HEK293 (cell line): ENCODE measurements around the gene RAP1GAP.

Source experiments
- CTCF ChIA-PET: fragments of 350-600 bp; formaldehyde crosslinking; extraction: SDS; loops from one replicate; lab custom pipeline; 2021; ENCODE audit warnings: antibody characterized with exemption; lab: Yijun Ruan, JAX
- POLR2A ChIA-PET: fragments of 300-600 bp; formaldehyde crosslinking; extraction: SDS; loops from one replicate; lab custom pipeline; 2020; ENCODE audit warnings: antibody characterized with exemption, inconsistent platforms; lab: Yijun Ruan, JAX
- H3K27ac ChIP-seq: fragments of 200-500 bp; sonication (Bioruptor generic); 2 replicates; pipeline ENCODE4 v1.5.1; 2014; ENCODE audit warnings: low read depth, low read length, control low read depth, inconsistent platforms; ENCODE audit errors: extremely low read depth
- H3K36me3 ChIP-seq, 2 experiments: fragments of 200-500 bp in 1 of 2; sonication (Bioruptor generic) in 1 of 2; 1 replicate in 1 of 2; 2 replicates in 1 of 2; pipeline ENCODE4 v1.5.1; 2014 to 2017; ENCODE audit warnings: inconsistent platforms in 2 of 2, low read length in 2 of 2; ENCODE audit not compliant: control insufficient read depth in 2 of 2, insufficient read depth in 1 of 2
- H3K4me1 ChIP-seq: fragments of 200-500 bp; sonication (Bioruptor generic); 2 replicates; pipeline ENCODE4 v1.5.1; 2014; ENCODE audit warnings: mild to moderate bottlenecking, low read length, inconsistent platforms; ENCODE audit not compliant: control insufficient read depth, insufficient read depth
- H3K4me3 ChIP-seq: 2 replicates; pipeline ENCODE4 v1.5.1; 2011; ENCODE audit warnings: low read depth, mild to moderate bottlenecking, control low read depth, low read length, moderate library complexity
- H3K9me3 ChIP-seq: fragments of 200-500 bp; sonication (Bioruptor generic); 2 replicates; pipeline ENCODE4 v1.5.1; 2014; ENCODE audit warnings: low read depth, low read length, inconsistent platforms; ENCODE audit not compliant: control insufficient read depth, insufficient read depth
- GLI2 ChIP-seq: fragments of 450-650 bp; formaldehyde crosslinking; IDR thresholded peaks from 2 replicates; pipeline ENCODE4; 2017; ENCODE audit warnings: missing biosample characterization, missing genetic modification characterization, low read depth, borderline replicate concordance
- KLF1 ChIP-seq: fragments of 450-650 bp; formaldehyde crosslinking; IDR thresholded peaks from 2 replicates; pipeline ENCODE4 v1.5.1; 2016; ENCODE audit warnings: missing biosample characterization, missing genetic modification characterization
- MYNN ChIP-seq: fragments of 450-650 bp; formaldehyde crosslinking; IDR thresholded peaks from 2 replicates; pipeline ENCODE4 v1.5.1; 2016; ENCODE audit warnings: missing biosample characterization, missing genetic modification characterization, borderline replicate concordance
- SCRT2 ChIP-seq: fragments of 450-650 bp; formaldehyde crosslinking; IDR thresholded peaks from 2 replicates; pipeline ENCODE4 v1.5.1; 2016; ENCODE audit warnings: missing biosample characterization, missing genetic modification characterization
- SP2 ChIP-seq: fragments of 450-650 bp; formaldehyde crosslinking; IDR thresholded peaks from 2 replicates; pipeline ENCODE4 v1.5.1; 2016; ENCODE audit warnings: missing biosample characterization, missing genetic modification characterization
- SP3 ChIP-seq: fragments of 450-650 bp; formaldehyde crosslinking; IDR thresholded peaks from 2 replicates; pipeline ENCODE4 v1.5.1; 2016; ENCODE audit warnings: missing biosample characterization, missing genetic modification characterization
- YY1 ChIP-seq: fragments of 450-650 bp; formaldehyde crosslinking; IDR thresholded peaks from 2 replicates; pipeline ENCODE4 v1.5.1; 2018; ENCODE audit warnings: missing biosample characterization, missing genetic modification characterization
- ZBTB17 ChIP-seq: fragments of 450-650 bp; formaldehyde crosslinking; IDR thresholded peaks from 2 replicates; pipeline ENCODE4 v1.5.1; 2016; ENCODE audit warnings: missing biosample characterization, missing genetic modification characterization
- ZFP3 ChIP-seq: fragments of 450-650 bp; formaldehyde crosslinking; IDR thresholded peaks from 2 replicates; pipeline ENCODE4 v1.5.1; 2016; ENCODE audit warnings: low read depth, missing biosample characterization, missing genetic modification characterization
- ZNF146 ChIP-seq: fragments of 450-650 bp; formaldehyde crosslinking; IDR thresholded peaks from 2 replicates; pipeline ENCODE4 v1.5.1; 2016; ENCODE audit warnings: missing biosample characterization, missing genetic modification characterization
- ZNF548 ChIP-seq: fragments of 450-650 bp; formaldehyde crosslinking; IDR thresholded peaks from 2 replicates; pipeline ENCODE4 v1.5.1; 2016; ENCODE audit warnings: missing biosample characterization, missing genetic modification characterization
- ZNF561 ChIP-seq: fragments of 450-650 bp; IDR thresholded peaks from 2 replicates; pipeline ENCODE4 v1.5.1; 2018; ENCODE audit warnings: missing biosample characterization, missing genetic modification characterization, borderline replicate concordance
- ZNF585B ChIP-seq: fragments of 450-650 bp; formaldehyde crosslinking; IDR thresholded peaks from 2 replicates; pipeline ENCODE4 v1.5.1; 2016; ENCODE audit warnings: missing biosample characterization, missing genetic modification characterization
- ZNF621 ChIP-seq: fragments of 450-650 bp; formaldehyde crosslinking; IDR thresholded peaks from 2 replicates; pipeline ENCODE4 v1.5.1; 2017; ENCODE audit warnings: missing biosample characterization, missing genetic modification characterization
- ZNF777 ChIP-seq: fragments of 450-650 bp; formaldehyde crosslinking; IDR thresholded peaks from 2 replicates; pipeline ENCODE4 v1.5.1; 2017; ENCODE audit warnings: missing biosample characterization, missing genetic modification characterization, borderline replicate concordance
- TF ChIP-seq, protein P1 (sequence below): fragments of 450-650 bp; formaldehyde crosslinking; IDR thresholded peaks from 2 replicates; pipeline ENCODE4 v1.5.1; 2016; ENCODE audit warnings: missing biosample characterization, missing genetic modification characterization
- TF ChIP-seq, protein P2 (sequence below): fragments of 450-650 bp; IDR thresholded peaks from 2 replicates; pipeline ENCODE4 v1.5.1; 2018; ENCODE audit warnings: missing biosample characterization, missing genetic modification characterization
- TF ChIP-seq, protein P3 (sequence below): fragments of 450-650 bp; formaldehyde crosslinking; IDR thresholded peaks from 2 replicates; pipeline ENCODE4; 2016; ENCODE audit warnings: missing biosample characterization, missing genetic modification characterization

RAP1GAP gene

DNA sequence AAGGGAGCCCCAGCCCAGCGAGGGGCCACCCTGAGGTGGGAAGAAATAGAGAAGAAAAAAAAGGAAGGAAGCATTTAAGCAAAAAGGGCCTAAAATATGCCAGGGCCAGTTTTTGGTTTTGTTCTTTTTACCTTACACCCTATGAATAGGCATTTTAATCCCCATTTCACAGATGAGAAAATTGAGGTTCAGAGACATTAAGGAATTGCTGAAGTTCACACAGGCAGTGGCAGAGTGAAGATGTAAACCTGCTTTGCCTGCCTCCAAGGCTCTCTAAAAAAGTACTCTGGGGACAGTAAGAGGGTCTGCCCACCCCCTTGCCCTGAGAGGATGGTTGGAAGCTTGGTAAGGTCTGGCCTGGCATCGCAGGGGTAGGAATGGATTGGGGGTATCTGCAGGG is 19.8 kb downstream of the RAP1GAP start (continued):
- TF ChIP-seq, protein P1, sequence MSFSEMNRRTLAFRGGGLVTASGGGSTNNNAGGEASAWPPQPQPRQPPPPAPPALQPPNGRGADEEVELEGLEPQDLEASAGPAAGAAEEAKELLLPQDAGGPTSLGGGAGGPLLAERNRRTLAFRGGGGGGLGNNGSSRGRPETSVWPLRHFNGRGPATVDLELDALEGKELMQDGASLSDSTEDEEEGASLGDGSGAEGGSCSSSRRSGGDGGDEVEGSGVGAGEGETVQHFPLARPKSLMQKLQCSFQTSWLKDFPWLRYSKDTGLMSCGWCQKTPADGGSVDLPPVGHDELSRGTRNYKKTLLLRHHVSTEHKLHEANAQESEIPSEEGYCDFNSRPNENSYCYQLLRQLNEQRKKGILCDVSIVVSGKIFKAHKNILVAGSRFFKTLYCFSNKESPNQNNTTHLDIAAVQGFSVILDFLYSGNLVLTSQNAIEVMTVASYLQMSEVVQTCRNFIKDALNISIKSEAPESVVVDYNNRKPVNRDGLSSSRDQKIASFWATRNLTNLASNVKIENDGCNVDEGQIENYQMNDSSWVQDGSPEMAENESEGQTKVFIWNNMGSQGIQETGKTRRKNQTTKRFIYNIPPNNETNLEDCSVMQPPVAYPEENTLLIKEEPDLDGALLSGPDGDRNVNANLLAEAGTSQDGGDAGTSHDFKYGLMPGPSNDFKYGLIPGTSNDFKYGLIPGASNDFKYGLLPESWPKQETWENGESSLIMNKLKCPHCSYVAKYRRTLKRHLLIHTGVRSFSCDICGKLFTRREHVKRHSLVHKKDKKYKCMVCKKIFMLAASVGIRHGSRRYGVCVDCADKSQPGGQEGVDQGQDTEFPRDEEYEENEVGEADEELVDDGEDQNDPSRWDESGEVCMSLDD = no peak
- TF ChIP-seq SP2 (no peak), ZBTB17 (tag by site-specific recombination) (no peak), MYNN (tag by site-specific recombination) (no peak), ZNF777 (no peak), YY1 (tag by site-specific recombination) (no peak), ZFP3 (tag by site-specific recombination) (no peak), SP3 (tag by site-specific recombination) (no peak), ZNF146 (no peak), GLI2 (no peak), ZNF621 (tag by site-specific recombination) (no peak), KLF1 (tag by site-specific recombination) (no peak)
- TF ChIP-seq, protein P2, sequence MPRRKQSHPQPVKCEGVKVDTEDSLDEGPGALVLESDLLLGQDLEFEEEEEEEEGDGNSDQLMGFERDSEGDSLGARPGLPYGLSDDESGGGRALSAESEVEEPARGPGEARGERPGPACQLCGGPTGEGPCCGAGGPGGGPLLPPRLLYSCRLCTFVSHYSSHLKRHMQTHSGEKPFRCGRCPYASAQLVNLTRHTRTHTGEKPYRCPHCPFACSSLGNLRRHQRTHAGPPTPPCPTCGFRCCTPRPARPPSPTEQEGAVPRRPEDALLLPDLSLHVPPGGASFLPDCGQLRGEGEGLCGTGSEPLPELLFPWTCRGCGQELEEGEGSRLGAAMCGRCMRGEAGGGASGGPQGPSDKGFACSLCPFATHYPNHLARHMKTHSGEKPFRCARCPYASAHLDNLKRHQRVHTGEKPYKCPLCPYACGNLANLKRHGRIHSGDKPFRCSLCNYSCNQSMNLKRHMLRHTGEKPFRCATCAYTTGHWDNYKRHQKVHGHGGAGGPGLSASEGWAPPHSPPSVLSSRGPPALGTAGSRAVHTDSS (tag by site-specific recombination) = no peak

DNA sequence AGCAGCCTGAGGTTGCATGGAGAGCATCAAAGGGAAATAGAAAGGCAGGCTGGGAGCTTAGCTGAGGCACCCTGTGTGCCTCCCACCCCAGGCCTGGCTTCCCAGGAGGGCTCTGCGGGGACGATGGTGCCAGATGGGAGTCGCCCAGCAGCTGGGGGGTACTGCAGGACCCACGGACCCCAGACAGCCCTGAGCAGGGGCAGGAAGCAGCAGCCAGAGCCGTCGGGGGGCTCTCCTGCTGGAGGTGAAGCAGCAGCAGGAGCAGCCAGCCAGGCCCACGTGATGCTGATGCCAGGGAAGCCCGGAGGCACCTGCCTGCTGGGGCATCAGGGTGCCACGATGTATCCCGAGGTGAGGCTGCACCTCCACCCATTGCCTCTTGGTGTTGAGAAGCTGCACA is 20.4 kb downstream of the RAP1GAP start:
- CTCF ChIA-PET = no interaction called here
- Histone ChIP-seq H3K9me3 (no peaks in the 10 kb centered on the region), H3K4me1 (no peaks in the 10 kb centered on the region), H3K36me3 (no peaks in the 10 kb centered on the region), H3K27ac (no peak overlapping the region)
- TF ChIP-seq ZNF561 (tag by site-specific recombination) (no peak), ZNF548 (tag by site-specific recombination) (no peak)
- TF ChIP-seq, protein P3, sequence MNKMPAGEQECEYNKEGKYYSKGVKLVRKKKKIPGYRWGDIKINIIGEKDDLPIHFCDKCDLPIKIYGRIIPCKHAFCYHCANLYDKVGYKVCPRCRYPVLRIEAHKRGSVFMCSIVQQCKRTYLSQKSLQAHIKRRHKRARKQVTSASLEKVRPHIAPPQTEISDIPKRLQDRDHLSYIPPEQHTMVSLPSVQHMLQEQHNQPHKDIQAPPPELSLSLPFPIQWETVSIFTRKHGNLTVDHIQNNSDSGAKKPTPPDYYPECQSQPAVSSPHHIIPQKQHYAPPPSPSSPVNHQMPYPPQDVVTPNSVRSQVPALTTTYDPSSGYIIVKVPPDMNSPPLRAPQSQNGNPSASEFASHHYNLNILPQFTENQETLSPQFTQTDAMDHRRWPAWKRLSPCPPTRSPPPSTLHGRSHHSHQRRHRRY (tag by site-specific recombination) = no peak
- TF ChIP-seq, all 188 proteins: peak for 0
- POLR2A ChIA-PET = no interaction called here
- no peak overlapping the region for H3K4me3 ChIP-seq

DNA sequence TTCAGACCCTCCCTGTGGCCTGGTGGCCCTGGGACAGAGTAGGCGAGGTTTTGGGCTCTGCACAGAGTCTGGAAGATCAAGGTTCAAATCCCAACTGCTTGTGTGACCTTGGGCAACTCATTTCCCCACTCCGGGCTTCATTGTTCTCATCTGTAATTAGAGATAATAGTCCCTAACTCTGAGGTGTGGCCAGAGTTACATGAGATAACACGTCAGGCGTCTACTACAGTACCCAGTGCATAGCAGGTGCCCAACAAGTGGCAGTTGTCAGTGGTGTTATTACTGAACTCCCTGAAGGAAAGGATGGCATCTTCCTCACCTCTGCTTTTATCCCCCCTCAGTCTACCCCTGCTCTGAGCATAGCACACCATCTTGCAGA is 20.8 kb downstream of the RAP1GAP start:
- Histone ChIP-seq H3K9me3 (no peaks in the 10 kb centered on the region), H3K27ac (no peak overlapping the region), H3K36me3 (no peaks in the 10 kb centered on the region), H3K4me3 (no peak overlapping the region), H3K4me1 (no peaks in the 10 kb centered on the region)
- ChIA-PET CTCF (no interaction called here), POLR2A (interaction anchor here (1.0 kb wide), 1 partner anchor 9 kb away, joined by 4 read pairs; no protein-coding TSS in a partner anchor)
- TF ChIP-seq SCRT2 (peak; percentile 48), ZNF585B (tag by site-specific recombination) (no peak)
